HG02884 (cell line): ENCODE results near the gene PCBD2.
"Not testable (repeated sequence)": the region's sequence is repeated elsewhere in the genome, so short reads cannot be mapped to it uniquely, and the experiment has no call there.

Source experiments
- ATAC-seq: cut with Tn5 transposase; IDR thresholded peaks from one replicate; pipeline ENCODE4 v1.9.1; 2021; ENCODE audit warnings: mild to moderate bottlenecking, moderate library complexity; ENCODE audit not compliant: unreplicated experiment

The PCBD2 gene

GRCh38 chr5:134904610-134905245, at the start of gene PCBD2:
Gene PCBD2, plus strand, starts transcription at chr5:134905131. Its CDS starts 9 bp downstream, at chr5:134905140.
- peak; percentile 76 for ATAC-seq

GRCh38 chr5:134856465-134856864, 48.5 kb upstream of the PCBD2 start:
- ATAC-seq, result not testable (repeated sequence)

GRCh38 chr5:134857401-134857800, 47.5 kb upstream of the PCBD2 start:
- ATAC-seq, result no peak

GRCh38 chr5:134864707-134865106, 40.2 kb upstream of the PCBD2 start:
- no peak for ATAC-seq

- ATAC-seq, result no peak
These were observed 31.4 kb upstream of the PCBD2 start for GRCh38 chr5:134873494-134873893.

GRCh38 chr5:134873987-134874830, 30.7 kb upstream of the PCBD2 start, which contains the start of gene TXNDC15:
Gene TXNDC15, plus strand, starts transcription at chr5:134874371. Its CDS starts 57 bp downstream, at chr5:134874428.
- ATAC-seq, result peak; percentile 84

- ATAC-seq, result peak; percentile 31
These were observed 29.9 kb upstream of the PCBD2 start for GRCh38 chr5:134874831-134875655.

GRCh38 chr5:134877159-134877558, 27.8 kb upstream of the PCBD2 start:
- no peak for ATAC-seq

GRCh38 chr5:134878403-134878802, 26.5 kb upstream of the PCBD2 start:
- ATAC-seq, result no peak

GRCh38 chr5:134879456-134879855, 25.5 kb upstream of the PCBD2 start:
- no peak for ATAC-seq

GRCh38 chr5:134880937-134881336, 24.0 kb upstream of the PCBD2 start:
- not testable (repeated sequence) for ATAC-seq

- ATAC-seq, result not testable (repeated sequence)
These were observed 23.2 kb upstream of the PCBD2 start for GRCh38 chr5:134881711-134882110.

- no peak for ATAC-seq
These were observed 17.3 kb upstream of the PCBD2 start for GRCh38 chr5:134887593-134888159.

GRCh38 chr5:134889335-134889734, 15.6 kb upstream of the PCBD2 start:
- ATAC-seq, result no peak

GRCh38 chr5:134891473-134891872, 13.5 kb upstream of the PCBD2 start:
- no peak for ATAC-seq

GRCh38 chr5:134892282-134892681, 12.6 kb upstream of the PCBD2 start:
- no peak for ATAC-seq

- no peak for ATAC-seq
These were observed 12.0 kb upstream of the PCBD2 start for GRCh38 chr5:134892926-134893325.

- no peak for ATAC-seq
These were observed 11.0 kb upstream of the PCBD2 start for GRCh38 chr5:134893748-134894505.

GRCh38 chr5:134902071-134902801, 2.7 kb upstream of the PCBD2 start:
- ATAC-seq, result no peak
